HCT116 (cell line): ENCODE results near the gene SETX. TPM values are rescaled to one million over a fixed set of nuclear protein-coding genes. Genes with fewer than 3 reads are reported as not detected.

Experiments used
- ATAC-seq: fragments of 200-7000 bp; cut with Tn5 transposase; 2 replicates; pipeline ENCODE4 v1.9.1; 2020; ENCODE audit warnings: mild to moderate bottlenecking, moderate library complexity
- BruUV-seq: library from RNA; stranded (reverse); fragments of 400-500 nt; replicated peaks from 2 replicates; lab custom pipeline; 2021; lab: Mats Ljungman, UMichigan
- CTCF ChIA-PET: fragments of 300-600 bp; sonication (Branson Sonifier 250); formaldehyde crosslinking; loops from one replicate; lab custom pipeline; 2021; ENCODE audit warnings: antibody characterized with exemption; lab: Charles Lee
- POLR2A ChIA-PET: fragments of 300-600, 350-600 bp; sonication (Branson Sonifier 250); formaldehyde crosslinking; loops from one replicate; lab custom pipeline; 2021; ENCODE audit warnings: antibody characterized with exemption; lab: Charles Lee
- RAD21 ChIA-PET, 2 experiments: fragments of 300-600 bp; sonication (Branson Sonifier 250); formaldehyde crosslinking; loops; one replicate each; lab custom pipeline; 2023; ENCODE audit warnings: low total read pairs in 2 of 2; ENCODE audit not compliant: uncharacterized antibody in 2 of 2, unreplicated experiment in 2 of 2, low non-redundant PET in 1 of 2; lab: Charles Lee
- DNase-seq: peaks from one replicate; pipeline ENCODE4 v3.0.0-alpha.2; 2010; ENCODE audit warnings: low read depth, low spot score
- H2AFZ ChIP-seq: fragments of 200-600 bp; shearing (Covaris generic), sonication (generic); 2 replicates; pipeline ENCODE4 v1.6.1; 2017; ENCODE audit warnings: low read depth, mixed run types, mixed read lengths, antibody characterized with exemption, low read length; ENCODE audit not compliant: poor library complexity, severe bottlenecking
- H3K27ac ChIP-seq: 2 replicates; pipeline ENCODE4 v1.5.1; 2012; ENCODE audit warnings: low read depth, low read length
- H3K27me3 ChIP-seq: fragments of 200-600 bp; sonication (generic); 2 replicates; pipeline ENCODE4 v1.6.1; 2016; ENCODE audit warnings: mixed run types, low read length, mixed read lengths; ENCODE audit not compliant: insufficient read depth
- H3K36me3 ChIP-seq, 2 experiments: fragments of 200-500 bp in 1 of 2; fragments of 200-600 bp in 1 of 2; sonication (Bioruptor generic) in 1 of 2; sonication (generic) in 1 of 2; 2 replicates each; pipeline versions ENCODE4 v1.5.1 to v1.6.1; 2014 to 2016; ENCODE audit warnings: low read length in 2 of 2, inconsistent platforms in 1 of 2, mixed read lengths in 1 of 2, mixed run types in 1 of 2; ENCODE audit not compliant: insufficient read depth in 2 of 2, control insufficient read depth in 1 of 2
- H3K4me1 ChIP-seq, 2 experiments: fragments of 200-600 bp in 1 of 2; sonication (generic) in 1 of 2; 2 replicates each; pipeline versions ENCODE4 v1.5.1 to v1.6.1; 2012 to 2017; ENCODE audit warnings: low read length in 2 of 2, inconsistent platforms in 1 of 2, mild to moderate bottlenecking in 1 of 2, mixed read lengths in 1 of 2, mixed run types in 1 of 2, moderate library complexity in 1 of 2; ENCODE audit not compliant: insufficient read depth in 2 of 2, control insufficient read depth in 1 of 2
- H3K4me2 ChIP-seq: fragments of 200-600 bp; sonication (generic); 2 replicates; pipeline ENCODE4 v1.6.1; 2017; ENCODE audit warnings: mixed run types, low read length, mixed read lengths
- H3K4me3 ChIP-seq, 2 experiments: fragments of 200-600 bp in 1 of 2; sonication (generic) in 1 of 2; replicated peaks in 1 of 2; 2 replicates each; pipeline ENCODE4 v1.5.1; 2011 to 2016; ENCODE audit warnings: low read length in 2 of 2, control low read depth in 1 of 2, low read depth in 1 of 2, mild to moderate bottlenecking in 1 of 2, mixed read lengths in 1 of 2, mixed run types in 1 of 2
- H3K79me2 ChIP-seq: fragments of 200-600 bp; sonication (generic); 2 replicates; pipeline ENCODE4 v1.6.1; 2017; ENCODE audit warnings: mild to moderate bottlenecking, mixed run types, low read length, moderate library complexity, mixed read lengths; ENCODE audit not compliant: insufficient read depth
- H3K9ac ChIP-seq: fragments of 200-600 bp; sonication (generic); 2 replicates; pipeline ENCODE4 v1.6.1; 2016; ENCODE audit warnings: low read length, mixed read lengths
- H3K9me2 ChIP-seq: fragments of 200-600 bp; sonication (generic), shearing (Covaris generic); 2 replicates; pipeline ENCODE4 v1.6.1; 2017; ENCODE audit warnings: mixed run types, mild to moderate bottlenecking, moderate library complexity; ENCODE audit not compliant: insufficient read depth
- H3K9me3 ChIP-seq, 2 experiments: fragments of 200-500 bp in 1 of 2; fragments of 200-600 bp in 1 of 2; sonication (Bioruptor generic) in 1 of 2; sonication (generic) in 1 of 2; 2 replicates each; pipeline ENCODE4 v1.6.1; 2014 to 2017; ENCODE audit warnings: low read length in 2 of 2, mixed read lengths in 2 of 2, inconsistent platforms in 1 of 2, low read depth in 1 of 2, mild to moderate bottlenecking in 1 of 2, mixed run types in 1 of 2, moderate library complexity in 1 of 2; ENCODE audit not compliant: control insufficient read depth in 1 of 2, insufficient read depth in 1 of 2
- H4K20me1 ChIP-seq: fragments of 200-600 bp; sonication (generic), shearing (Covaris generic); 2 replicates; pipeline ENCODE4 v1.6.1; 2017; ENCODE audit warnings: mixed run types, mild to moderate bottlenecking, moderate library complexity; ENCODE audit not compliant: insufficient read depth
- CBX3 ChIP-seq: IDR thresholded peaks from 2 replicates; pipeline ENCODE4 v1.6.1; 2012; ENCODE audit warnings: low read depth
- CEBPB ChIP-seq: IDR thresholded peaks from 2 replicates; pipeline ENCODE4 v1.6.1; 2012; ENCODE audit warnings: low read depth
- EGR1 ChIP-seq: IDR thresholded peaks from 2 replicates; pipeline ENCODE4 v1.6.1; 2012; ENCODE audit warnings: low read depth
- EZH2 ChIP-seq: fragments of 200-600 bp; sonication (generic); IDR thresholded peaks from 2 replicates; pipeline ENCODE4 v1.6.1; 2017; ENCODE audit warnings: antibody characterized with exemption, mixed run types
- FOSL1 ChIP-seq: IDR thresholded peaks from 2 replicates; pipeline ENCODE4 v1.6.1; 2012; ENCODE audit warnings: low read depth
- POLR2A ChIP-seq: IDR thresholded peaks from 2 replicates; pipeline ENCODE4 v1.7.0; 2011; ENCODE audit warnings: borderline replicate concordance; ENCODE audit not compliant: insufficient read depth, insufficient read length; ENCODE audit errors: extremely low read depth
- POLR2AphosphoS5 ChIP-seq: IDR thresholded peaks from 2 replicates; pipeline ENCODE4 v1.6.1; 2011; ENCODE audit warnings: mild to moderate bottlenecking, low read depth, low read length, moderate library complexity
- RAD21 ChIP-seq: IDR thresholded peaks from 2 replicates; pipeline ENCODE4 v1.6.1; 2012; ENCODE audit warnings: low read depth, mild to moderate bottlenecking
- SRF ChIP-seq: IDR thresholded peaks from 2 replicates; pipeline ENCODE4 v1.6.1; 2012; ENCODE audit warnings: low read depth
- YY1 ChIP-seq: IDR thresholded peaks from 2 replicates; pipeline ENCODE4 v1.6.1; 2011; ENCODE audit warnings: low read length, low read depth, moderate library complexity, mild to moderate bottlenecking; ENCODE audit not compliant: insufficient replicate concordance; ENCODE audit errors: extremely low read depth
- ZFX ChIP-seq: fragments of 450-650 bp; IDR thresholded peaks from 2 replicates; pipeline ENCODE4 v1.6.1; 2017
- ZNF274 ChIP-seq: fragments of 200-500 bp; sonication (Bioruptor generic); IDR thresholded peaks from 2 replicates; pipeline ENCODE4 v1.6.1; 2014; ENCODE audit warnings: mild to moderate bottlenecking, low read depth, low read length, inconsistent platforms
- intact Hi-C: fragments of 100-400 bp; cut with micrococcal nuclease; formaldehyde crosslinking; loops from 2 replicates; pipeline ENCODE4 v1.10.0; 2022
- total RNA-seq: library from RNA; stranded (reverse); gene quantifications from one replicate; pipeline ENCODE4 v1.2.1, GENCODE V29; 2021; ENCODE audit not compliant: unreplicated experiment
- TF ChIP-seq, protein P1 (sequence below): IDR thresholded peaks from 2 replicates; pipeline ENCODE4 v1.6.1; 2012
- TF ChIP-seq, protein P2 (sequence below): IDR thresholded peaks from 2 replicates; pipeline ENCODE4 v1.6.1; 2012
- TF ChIP-seq, protein P3 (sequence below): IDR thresholded peaks from 2 replicates; pipeline ENCODE4 v1.6.1; 2011; ENCODE audit warnings: mild to moderate bottlenecking, low read length, moderate library complexity; ENCODE audit not compliant: insufficient replicate concordance; ENCODE audit errors: extremely low read depth
- TF ChIP-seq, protein P4 (sequence below): IDR thresholded peaks from 2 replicates; pipeline ENCODE4 v1.6.1; 2012; ENCODE audit warnings: low read depth

The SETX gene
- total RNA-seq, 1 experiment from 2014 or later = 38.5 TPM

DNA sequence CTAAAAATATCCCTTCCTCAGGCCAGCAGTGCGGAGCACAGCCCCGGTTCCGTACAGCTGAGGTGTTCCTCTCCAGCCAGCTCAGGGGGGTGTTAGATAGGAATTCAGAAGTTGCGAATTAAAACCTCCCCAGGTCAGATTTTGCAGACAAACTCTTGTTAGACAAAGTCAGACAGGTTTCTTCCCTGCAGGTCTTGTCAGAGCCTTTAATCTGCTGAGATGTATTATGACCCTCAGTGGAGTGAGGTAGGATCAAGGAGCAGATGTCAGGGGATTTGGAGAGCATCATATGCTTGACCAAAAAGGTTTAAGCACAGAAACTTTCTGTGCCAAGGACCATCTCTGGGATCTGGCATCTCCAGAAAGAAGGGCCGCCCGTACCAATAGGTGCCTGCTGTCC lies 132.8 kb downstream of the SETX start:
- DNase-seq = no peak
- CTCF ChIA-PET = interaction anchor here (1.2 kb wide), 1 partner anchor 14 kb away, joined by 3 read pairs; no protein-coding TSS in a partner anchor
- Histone ChIP-seq H3K9me3 (no peaks in the 10 kb centered on the region), H4K20me1 (no peaks in the 10 kb centered on the region), H3K36me3 (no peaks in the 10 kb centered on the region), H3K4me2 (no peak overlapping the region), H3K4me3 (no peak overlapping the region), H3K9ac (no peak overlapping the region), H3K27me3 (no peaks in the 10 kb centered on the region), H3K4me1 (no peaks in the 10 kb centered on the region), H3K9me2 (no peaks in the 10 kb centered on the region), H3K79me2 (no peaks in the 10 kb centered on the region), H3K27ac (no peak overlapping the region), H2AFZ (no peak overlapping the region)
- RAD21 ChIA-PET = no interaction called here
- intact Hi-C loops = no loop called here
- no TSS peak for BruUV-seq
- ATAC-seq = no peak
- TF ChIP-seq SRF (no peak), POLR2AphosphoS5 (no peak), ZNF274 (no peak)
- POLR2A ChIA-PET = interaction anchor here (0.6 kb wide), 1 partner anchor 1123 kb away, joined by 3 read pairs; no protein-coding TSS in a partner anchor

DNA sequence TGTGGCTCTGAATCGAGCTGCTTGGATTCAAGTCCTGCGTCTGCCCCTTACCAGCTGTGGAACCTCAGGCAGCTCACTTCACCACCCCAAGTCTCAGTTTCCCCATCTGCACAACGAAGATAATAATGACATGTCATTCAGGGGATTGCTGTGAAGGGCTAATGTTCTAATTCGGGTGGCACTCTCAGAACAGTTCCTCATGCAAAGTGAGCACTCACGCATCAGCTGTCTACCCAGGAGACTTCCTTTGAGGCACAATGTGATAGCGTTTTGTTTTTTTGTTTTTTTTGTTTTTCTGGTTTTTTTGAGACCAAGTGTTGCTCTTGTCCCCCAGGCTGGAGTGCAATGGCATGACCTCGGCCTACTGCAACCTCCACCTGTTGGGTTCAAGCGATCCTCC lies 136.6 kb downstream of the SETX start:
- ATAC-seq (no peak), DNase-seq (no peak)
- Histone ChIP-seq H3K27ac (no peak overlapping the region), H3K79me2 (no peaks in the 10 kb centered on the region), H3K9me2 (no peaks in the 10 kb centered on the region), H3K36me3 (no peaks in the 10 kb centered on the region), H3K4me2 (no peak overlapping the region), H3K27me3 (no peaks in the 10 kb centered on the region), H3K9me3 (no peaks in the 10 kb centered on the region), H3K4me1 (peaks cover 9 to 11% of the 10 kb centered on the region in 2 experiments), H2AFZ (no peak overlapping the region), H3K4me3 (no peak overlapping the region), H3K9ac (no peak overlapping the region), H4K20me1 (no peaks in the 10 kb centered on the region)
- BruUV-seq = no TSS peak
- ChIA-PET CTCF (interaction anchor here (0.8 kb wide), 1 partner anchor 18 kb away, joined by 4 read pairs; no protein-coding TSS in a partner anchor), RAD21 (no interaction called here), POLR2A (no interaction called here)
- intact Hi-C loops = no loop called here
- TF ChIP-seq YY1 = no peak
- TF ChIP-seq, protein P1, sequence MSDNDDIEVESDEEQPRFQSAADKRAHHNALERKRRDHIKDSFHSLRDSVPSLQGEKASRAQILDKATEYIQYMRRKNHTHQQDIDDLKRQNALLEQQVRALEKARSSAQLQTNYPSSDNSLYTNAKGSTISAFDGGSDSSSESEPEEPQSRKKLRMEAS = no peak
- TF ChIP-seq ZFX = no peak
- TF ChIP-seq, protein P2, sequence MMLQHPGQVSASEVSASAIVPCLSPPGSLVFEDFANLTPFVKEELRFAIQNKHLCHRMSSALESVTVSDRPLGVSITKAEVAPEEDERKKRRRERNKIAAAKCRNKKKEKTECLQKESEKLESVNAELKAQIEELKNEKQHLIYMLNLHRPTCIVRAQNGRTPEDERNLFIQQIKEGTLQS = no peak
- no peak for TF ChIP-seq SRF
- TF ChIP-seq FOSL1 = no peak
- TF ChIP-seq EGR1 = no peak
- no peak for TF ChIP-seq RAD21
- TF ChIP-seq, protein P3, sequence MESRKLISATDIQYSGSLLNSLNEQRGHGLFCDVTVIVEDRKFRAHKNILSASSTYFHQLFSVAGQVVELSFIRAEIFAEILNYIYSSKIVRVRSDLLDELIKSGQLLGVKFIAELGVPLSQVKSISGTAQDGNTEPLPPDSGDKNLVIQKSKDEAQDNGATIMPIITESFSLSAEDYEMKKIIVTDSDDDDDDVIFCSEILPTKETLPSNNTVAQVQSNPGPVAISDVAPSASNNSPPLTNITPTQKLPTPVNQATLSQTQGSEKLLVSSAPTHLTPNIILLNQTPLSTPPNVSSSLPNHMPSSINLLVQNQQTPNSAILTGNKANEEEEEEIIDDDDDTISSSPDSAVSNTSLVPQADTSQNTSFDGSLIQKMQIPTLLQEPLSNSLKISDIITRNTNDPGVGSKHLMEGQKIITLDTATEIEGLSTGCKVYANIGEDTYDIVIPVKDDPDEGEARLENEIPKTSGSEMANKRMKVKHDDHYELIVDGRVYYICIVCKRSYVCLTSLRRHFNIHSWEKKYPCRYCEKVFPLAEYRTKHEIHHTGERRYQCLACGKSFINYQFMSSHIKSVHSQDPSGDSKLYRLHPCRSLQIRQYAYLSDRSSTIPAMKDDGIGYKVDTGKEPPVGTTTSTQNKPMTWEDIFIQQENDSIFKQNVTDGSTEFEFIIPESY = no peak
- TF ChIP-seq CBX3 = no peak
- TF ChIP-seq, protein P4, sequence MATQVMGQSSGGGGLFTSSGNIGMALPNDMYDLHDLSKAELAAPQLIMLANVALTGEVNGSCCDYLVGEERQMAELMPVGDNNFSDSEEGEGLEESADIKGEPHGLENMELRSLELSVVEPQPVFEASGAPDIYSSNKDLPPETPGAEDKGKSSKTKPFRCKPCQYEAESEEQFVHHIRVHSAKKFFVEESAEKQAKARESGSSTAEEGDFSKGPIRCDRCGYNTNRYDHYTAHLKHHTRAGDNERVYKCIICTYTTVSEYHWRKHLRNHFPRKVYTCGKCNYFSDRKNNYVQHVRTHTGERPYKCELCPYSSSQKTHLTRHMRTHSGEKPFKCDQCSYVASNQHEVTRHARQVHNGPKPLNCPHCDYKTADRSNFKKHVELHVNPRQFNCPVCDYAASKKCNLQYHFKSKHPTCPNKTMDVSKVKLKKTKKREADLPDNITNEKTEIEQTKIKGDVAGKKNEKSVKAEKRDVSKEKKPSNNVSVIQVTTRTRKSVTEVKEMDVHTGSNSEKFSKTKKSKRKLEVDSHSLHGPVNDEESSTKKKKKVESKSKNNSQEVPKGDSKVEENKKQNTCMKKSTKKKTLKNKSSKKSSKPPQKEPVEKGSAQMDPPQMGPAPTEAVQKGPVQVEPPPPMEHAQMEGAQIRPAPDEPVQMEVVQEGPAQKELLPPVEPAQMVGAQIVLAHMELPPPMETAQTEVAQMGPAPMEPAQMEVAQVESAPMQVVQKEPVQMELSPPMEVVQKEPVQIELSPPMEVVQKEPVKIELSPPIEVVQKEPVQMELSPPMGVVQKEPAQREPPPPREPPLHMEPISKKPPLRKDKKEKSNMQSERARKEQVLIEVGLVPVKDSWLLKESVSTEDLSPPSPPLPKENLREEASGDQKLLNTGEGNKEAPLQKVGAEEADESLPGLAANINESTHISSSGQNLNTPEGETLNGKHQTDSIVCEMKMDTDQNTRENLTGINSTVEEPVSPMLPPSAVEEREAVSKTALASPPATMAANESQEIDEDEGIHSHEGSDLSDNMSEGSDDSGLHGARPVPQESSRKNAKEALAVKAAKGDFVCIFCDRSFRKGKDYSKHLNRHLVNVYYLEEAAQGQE = no peak
- TF ChIP-seq ZNF274 = no peak
- TF ChIP-seq CEBPB = no peak
- no peak for TF ChIP-seq EZH2
- TF ChIP-seq POLR2A = no peak
